Thyroid gland (tissue), 4 donors: ENCODE results near the gene TESMIN.

Source experiments
- CTCF ChIP-seq, 6 experiments: fragments of 200-600 bp in 3 of 6; fragments of 450-650 bp in 3 of 6; sonication (generic) in 3 of 6; IDR thresholded peaks; one replicate each; pipeline ENCODE4 v1.5.1; 2016 to 2019; ENCODE audit warnings: antibody characterized with exemption in 6 of 6, mild to moderate bottlenecking in 2 of 6, inconsistent platforms in 1 of 6, moderate library complexity in 1 of 6
- POLR2A ChIP-seq, 2 donors: fragments of 450-650 bp; IDR thresholded peaks; one replicate each; pipeline ENCODE4 v1.6.1; 2017; ENCODE audit warnings: antibody characterized with exemption in 2 of 2, mild to moderate bottlenecking in 2 of 2, moderate library complexity in 1 of 2

DNA sequence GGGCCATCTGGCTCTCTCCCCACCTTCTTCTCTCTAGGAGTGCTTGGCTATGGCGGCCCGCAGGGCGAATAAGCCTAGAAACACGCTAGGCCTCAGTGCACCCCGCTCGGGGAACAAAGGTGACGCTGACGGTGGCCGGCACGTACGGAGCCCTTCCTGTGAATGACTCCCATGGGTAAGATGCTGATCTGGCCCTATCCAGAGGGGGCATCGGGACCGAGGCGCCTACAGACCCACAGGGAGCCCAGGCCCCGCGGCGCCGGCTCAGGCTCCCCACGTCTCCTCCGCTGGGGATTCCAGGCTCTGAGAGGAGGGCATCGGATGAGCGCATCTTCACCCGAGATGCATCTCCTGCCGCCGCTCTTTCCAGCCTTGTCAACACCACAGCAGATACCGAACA is 31.4 kb upstream of the TESMIN start:
- no peak for TF ChIP-seq CTCF (IDR thresholded peaks at IDR 0.05)
- TF ChIP-seq POLR2A (IDR thresholded peaks at IDR 0.05) = no peak
